Measurements from ENCODE around the gene RTEL1. TPM values are rescaled to one million over a fixed set of nuclear protein-coding genes. Genes with fewer than 3 reads are reported as not detected.

Gene RTEL1
- total and polyA plus RNA-seq, 2 donors (not counting 1 experiment from before 2014, with no cell fraction given): 4.7 to 12.4 TPM

DNA sequence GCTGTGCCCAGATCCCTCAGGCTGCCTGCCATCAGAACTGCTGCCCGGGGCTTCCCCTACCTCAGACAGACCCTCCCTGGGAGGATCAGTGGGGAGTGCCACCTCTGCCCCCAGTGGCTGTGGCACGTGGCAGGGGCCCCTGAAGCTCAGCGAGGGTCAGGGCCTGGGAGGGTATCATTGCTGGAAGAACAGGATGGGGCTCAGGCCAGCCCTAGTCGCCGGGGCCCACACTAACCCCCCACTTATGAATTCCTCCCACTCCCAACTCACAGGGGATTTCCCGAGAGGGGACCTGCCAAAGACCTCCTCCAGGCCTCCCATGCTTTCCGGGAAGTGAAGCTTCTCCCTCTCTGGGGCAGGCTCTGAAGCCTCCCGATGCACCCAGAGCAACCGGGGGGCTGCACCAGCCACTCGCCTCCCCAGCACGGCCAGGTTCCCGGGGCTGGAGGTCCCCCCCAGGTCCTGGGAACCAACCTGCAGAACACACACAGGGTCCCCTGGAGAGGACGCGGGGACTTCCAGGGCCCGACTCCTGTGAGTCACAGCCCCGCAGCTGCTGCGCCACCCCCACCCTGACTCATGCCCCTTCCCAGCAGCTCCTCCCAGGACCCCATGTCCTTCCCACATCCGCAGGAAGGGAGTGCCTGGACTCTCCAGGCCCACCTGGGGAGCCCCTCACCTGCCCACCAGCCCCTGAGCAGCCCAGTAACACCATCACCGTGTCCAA is 40.8 kb downstream of the RTEL1 start:
- Histone ChIP-seq H3K27me3 (ENCODE audit: control insufficient read depth, insufficient read depth, low read length) (no peaks in the 10 kb centered on the region), H3K9me3 (ENCODE audit: control insufficient read depth, insufficient read depth, low read depth, low read length) (no peaks in the 10 kb centered on the region), H4K20me1 (ENCODE audit: control insufficient read depth, extremely low read depth, insufficient read depth, low read length) (no peaks in the 10 kb centered on the region), H3K9ac (ENCODE audit: insufficient read depth, low read length) (peak overlapping the region; percentile 56), H3K4me1 (ENCODE audit: control insufficient read depth, extremely low read depth, insufficient read depth, low read length) (peaks cover 28% of the 10 kb centered on the region), H3K79me2 (ENCODE audit: control insufficient read depth, insufficient read depth, low read length) (peaks cover 3% of the 10 kb centered on the region), H3K36me3 (ENCODE audit: control insufficient read depth, insufficient read depth, low read length) (peaks cover 29% of the 10 kb centered on the region), H3K4me3 (replicated peaks in 1 of 4; ENCODE audit: control extremely low read depth in 1 of 4, insufficient read depth in 1 of 4, low read depth in 3 of 4, low read length in 4 of 4) (peak overlapping the region in 1 of 4 experiments; percentile 14), H2AFZ (ENCODE audit: low read length) (no peak overlapping the region), H3K4me2 (ENCODE audit: extremely low read depth, insufficient read depth, low read length) (no peak overlapping the region), H3K27ac (ENCODE audit: insufficient read depth, low read length) (peak overlapping the region; percentile 93)
- peak; percentile 84 to 92 for DNase-seq (ENCODE audit: low read depth in 2 of 2)
- no peak for TF ChIP-seq EZH2 (IDR thresholded peaks at IDR 0.05; ENCODE audit: low read length, missing control alignments)
- TF ChIP-seq, protein P1, sequence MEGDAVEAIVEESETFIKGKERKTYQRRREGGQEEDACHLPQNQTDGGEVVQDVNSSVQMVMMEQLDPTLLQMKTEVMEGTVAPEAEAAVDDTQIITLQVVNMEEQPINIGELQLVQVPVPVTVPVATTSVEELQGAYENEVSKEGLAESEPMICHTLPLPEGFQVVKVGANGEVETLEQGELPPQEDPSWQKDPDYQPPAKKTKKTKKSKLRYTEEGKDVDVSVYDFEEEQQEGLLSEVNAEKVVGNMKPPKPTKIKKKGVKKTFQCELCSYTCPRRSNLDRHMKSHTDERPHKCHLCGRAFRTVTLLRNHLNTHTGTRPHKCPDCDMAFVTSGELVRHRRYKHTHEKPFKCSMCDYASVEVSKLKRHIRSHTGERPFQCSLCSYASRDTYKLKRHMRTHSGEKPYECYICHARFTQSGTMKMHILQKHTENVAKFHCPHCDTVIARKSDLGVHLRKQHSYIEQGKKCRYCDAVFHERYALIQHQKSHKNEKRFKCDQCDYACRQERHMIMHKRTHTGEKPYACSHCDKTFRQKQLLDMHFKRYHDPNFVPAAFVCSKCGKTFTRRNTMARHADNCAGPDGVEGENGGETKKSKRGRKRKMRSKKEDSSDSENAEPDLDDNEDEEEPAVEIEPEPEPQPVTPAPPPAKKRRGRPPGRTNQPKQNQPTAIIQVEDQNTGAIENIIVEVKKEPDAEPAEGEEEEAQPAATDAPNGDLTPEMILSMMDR (conservative IDR thresholded peaks at IDR 0.05 in 1 of 2, IDR thresholded peaks at IDR 0.05 in 1 of 2; ENCODE audit: low read depth in 1 of 2, low read length in 2 of 2): no peak

DNA sequence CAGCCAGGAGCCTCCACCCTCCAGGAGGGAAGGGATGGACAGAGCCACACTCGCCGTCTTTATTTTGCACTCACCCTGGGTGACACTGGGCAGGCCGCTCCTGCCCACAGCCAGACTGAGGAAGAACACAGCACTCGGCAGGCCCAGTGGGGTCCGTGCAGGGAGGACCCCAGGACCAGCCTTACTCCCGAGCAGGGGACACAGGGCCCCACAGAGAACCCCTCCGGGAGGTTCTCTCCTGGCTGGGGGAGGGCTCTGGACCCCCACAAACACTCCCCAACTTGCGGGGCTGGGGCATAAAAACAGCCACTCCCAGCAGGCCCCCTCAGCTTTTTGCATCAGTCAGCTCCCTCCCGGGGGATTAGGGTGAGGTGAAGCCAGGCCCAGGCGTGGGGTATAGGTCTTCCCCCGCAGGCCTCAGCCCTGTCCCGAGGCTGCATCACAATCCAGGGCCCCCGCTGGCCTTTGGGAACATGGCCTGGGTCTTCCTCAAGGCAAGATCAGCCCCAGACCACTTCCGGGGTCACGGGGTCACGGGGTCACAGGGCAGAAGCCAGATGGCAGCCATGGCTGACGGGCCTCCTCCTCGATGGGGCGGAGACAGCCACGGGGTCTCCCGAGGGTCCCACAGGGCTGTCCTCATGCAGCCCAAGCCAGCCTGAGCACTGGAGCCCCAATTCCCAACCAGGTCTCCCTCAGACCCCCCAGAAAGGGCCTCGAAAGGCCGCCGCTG is 41.5 kb downstream of the RTEL1 start:
- Histone ChIP-seq H3K9ac (ENCODE audit: insufficient read depth, low read length) (peak overlapping the region; percentile 56), H3K4me3 (replicated peaks in 1 of 4; ENCODE audit: control extremely low read depth in 1 of 4, insufficient read depth in 1 of 4, low read depth in 3 of 4, low read length in 4 of 4) (no peak overlapping the region)
- DNase-seq (ENCODE audit: low read depth in 2 of 2): no peak

More for the DNA sequence above, 41.5 kb downstream of the RTEL1 start:
- Histone ChIP-seq H3K36me3 (ENCODE audit: control insufficient read depth, insufficient read depth, low read length) (peaks cover 34% of the 10 kb centered on the region), H3K27ac (ENCODE audit: insufficient read depth, low read length) (peak overlapping the region; percentile 93), H3K27me3 (ENCODE audit: control insufficient read depth, insufficient read depth, low read length) (no peaks in the 10 kb centered on the region), H3K79me2 (ENCODE audit: control insufficient read depth, insufficient read depth, low read length) (peaks cover 5% of the 10 kb centered on the region), H3K4me1 (ENCODE audit: control insufficient read depth, extremely low read depth, insufficient read depth, low read length) (peaks cover 28% of the 10 kb centered on the region), H4K20me1 (ENCODE audit: control insufficient read depth, extremely low read depth, insufficient read depth, low read length) (no peaks in the 10 kb centered on the region), H3K9me3 (ENCODE audit: control insufficient read depth, insufficient read depth, low read depth, low read length) (no peaks in the 10 kb centered on the region), H2AFZ (ENCODE audit: low read length) (no peak overlapping the region), H3K4me2 (ENCODE audit: extremely low read depth, insufficient read depth, low read length) (no peak overlapping the region)
- TF ChIP-seq, protein P1 (conservative IDR thresholded peaks at IDR 0.05 in 1 of 2, IDR thresholded peaks at IDR 0.05 in 1 of 2; ENCODE audit: low read depth in 1 of 2, low read length in 2 of 2): no peak
- TF ChIP-seq EZH2 (IDR thresholded peaks at IDR 0.05; ENCODE audit: low read length, missing control alignments): no peak

Data from fibroblast of lung (primary cell).